HG02885 (cell line): ENCODE results near the gene PPIB.
"Not testable (repeated sequence)": the region's sequence is repeated elsewhere in the genome, so short reads cannot be mapped to it uniquely, and the experiment has no call there.

Experiments
- ATAC-seq: cut with Tn5 transposase; IDR thresholded peaks from one replicate; pipeline ENCODE4 v1.9.1; 2021; ENCODE audit warnings: mild to moderate bottlenecking; ENCODE audit not compliant: unreplicated experiment, poor library complexity

Gene PPIB

GRCh38 chr15:64143276-64143675 lies 19.5 kb downstream of the PPIB start:
- ATAC-seq, result no peak

- no peak for ATAC-seq
Measured at GRCh38 chr15:64141798-64142512, 20.9 kb downstream of the PPIB start.

DNA sequence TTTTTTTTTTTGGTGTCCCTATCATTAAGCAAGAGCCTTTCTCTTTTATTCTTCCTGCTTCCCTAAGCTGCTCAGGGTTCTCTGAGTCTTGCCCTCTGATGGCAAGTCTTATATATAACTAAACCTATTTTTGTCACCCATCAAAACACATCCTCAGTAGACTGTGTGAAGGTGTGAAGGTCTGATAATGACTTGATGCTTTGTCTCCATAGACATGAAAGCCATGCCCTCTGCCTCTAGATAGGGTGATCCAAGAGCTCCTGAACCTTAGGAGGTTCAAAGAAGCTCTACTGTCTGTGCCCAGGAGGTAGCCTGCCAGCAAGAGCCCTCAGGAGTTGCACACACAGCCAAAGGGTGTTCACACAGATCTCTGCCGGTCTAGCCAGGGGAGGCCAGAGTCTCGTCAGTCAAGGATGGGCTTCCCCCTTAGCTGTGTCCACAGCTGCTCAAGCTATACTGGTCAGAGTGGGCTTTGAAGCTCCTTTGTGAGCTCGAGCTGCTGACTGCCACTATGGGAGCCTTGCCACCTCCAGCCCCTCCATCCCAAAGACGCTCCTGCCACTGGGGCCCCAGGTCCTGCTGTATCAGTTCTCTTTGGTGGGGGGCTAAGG lies 24.4 kb downstream of the PPIB start:
- ATAC-seq, result no peak

DNA sequence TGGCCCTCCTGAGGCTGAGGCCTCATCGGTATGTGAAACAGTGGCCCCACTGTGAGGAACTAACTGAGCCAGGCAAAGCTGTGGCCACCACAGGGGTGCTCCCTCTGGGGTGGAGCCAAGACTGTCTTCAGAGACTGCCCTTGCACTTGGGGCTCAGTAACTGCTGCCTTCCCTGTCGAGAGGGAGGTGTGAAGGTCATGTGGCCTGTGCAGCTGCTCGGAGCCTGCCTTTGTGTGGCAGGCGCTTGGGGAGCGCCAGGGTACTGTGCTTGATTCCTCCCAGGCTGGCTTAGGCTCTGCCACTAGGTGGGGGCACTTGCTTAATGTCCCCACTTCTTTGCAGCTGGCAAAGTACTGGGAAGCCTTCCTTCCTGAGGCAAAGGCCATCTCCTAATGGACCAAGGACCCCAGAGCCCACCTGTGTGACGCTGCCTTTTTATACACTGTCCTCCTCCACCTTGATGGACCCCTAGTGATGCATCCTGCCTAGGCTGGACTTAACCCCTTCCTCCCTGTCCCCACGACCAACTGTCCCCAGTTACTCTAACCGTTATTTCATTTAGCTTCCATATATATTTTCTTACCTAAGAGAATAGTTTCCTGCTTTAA lies 25.5 kb downstream of the PPIB start:
- no peak for ATAC-seq

DNA sequence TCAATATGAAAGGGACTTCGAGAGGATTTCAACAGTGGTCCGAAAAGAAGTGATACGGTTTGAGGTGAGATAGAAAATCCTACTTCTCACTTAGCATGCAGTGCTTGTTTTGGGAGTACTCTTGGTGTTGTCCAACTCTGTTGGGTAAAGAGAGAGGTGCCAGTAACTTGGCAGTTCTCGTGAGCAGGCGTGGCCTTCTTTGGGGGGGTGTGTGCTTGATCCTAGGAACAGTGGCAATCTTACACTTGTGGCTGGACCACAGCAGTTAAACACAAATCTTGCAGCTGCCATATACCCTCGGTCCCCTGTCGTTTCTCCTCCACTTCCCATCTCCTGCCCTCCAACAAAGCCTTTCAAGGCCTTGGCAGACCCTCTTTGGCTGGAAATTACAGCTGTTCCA lies 26.5 kb downstream of the PPIB start:
- ATAC-seq, result no peak

GRCh38 chr15:64134345-64134829 lies 28.4 kb downstream of the PPIB start:
- ATAC-seq, result no peak

DNA sequence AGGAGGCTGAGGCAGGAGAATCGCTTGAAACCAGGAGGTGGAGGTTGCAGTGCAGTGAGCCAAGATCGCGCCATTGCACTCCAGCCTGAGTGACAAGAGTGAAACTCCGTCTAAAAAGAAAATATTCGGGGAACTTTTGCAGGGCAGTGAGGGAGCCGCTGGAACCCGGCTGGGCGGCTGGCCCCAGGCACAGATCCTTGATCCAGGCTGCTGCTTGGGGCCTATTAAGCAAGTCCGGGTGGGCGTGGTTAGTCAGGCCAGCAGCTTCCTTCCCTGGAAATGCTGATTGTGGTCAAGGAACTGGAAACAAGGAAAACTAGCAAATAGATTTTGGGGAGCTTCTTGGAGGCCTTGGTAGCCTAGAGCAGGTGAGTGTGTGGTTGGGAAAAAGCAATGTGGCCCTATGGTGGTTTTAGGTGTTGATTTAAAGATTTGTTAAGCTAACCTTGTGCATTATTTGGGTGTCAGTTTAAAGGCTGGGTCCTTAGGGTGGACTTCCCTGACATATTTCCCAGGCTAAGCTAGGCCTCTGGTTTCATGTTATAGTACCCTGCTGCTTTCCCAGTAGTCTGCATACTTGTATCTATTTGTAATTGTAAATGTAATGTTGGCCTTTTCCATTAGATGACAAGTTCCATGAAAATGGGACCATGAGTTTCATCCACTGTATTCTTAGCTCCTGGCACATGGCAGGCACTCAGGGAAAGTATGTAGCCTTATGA lies 29.0 kb downstream of the PPIB start:
- no peak for ATAC-seq

- no peak for ATAC-seq
Measured at GRCh38 chr15:64132217-64132616, 30.6 kb downstream of the PPIB start.

- ATAC-seq, result no peak
Measured at GRCh38 chr15:64131547-64131946, 31.3 kb downstream of the PPIB start.

DNA sequence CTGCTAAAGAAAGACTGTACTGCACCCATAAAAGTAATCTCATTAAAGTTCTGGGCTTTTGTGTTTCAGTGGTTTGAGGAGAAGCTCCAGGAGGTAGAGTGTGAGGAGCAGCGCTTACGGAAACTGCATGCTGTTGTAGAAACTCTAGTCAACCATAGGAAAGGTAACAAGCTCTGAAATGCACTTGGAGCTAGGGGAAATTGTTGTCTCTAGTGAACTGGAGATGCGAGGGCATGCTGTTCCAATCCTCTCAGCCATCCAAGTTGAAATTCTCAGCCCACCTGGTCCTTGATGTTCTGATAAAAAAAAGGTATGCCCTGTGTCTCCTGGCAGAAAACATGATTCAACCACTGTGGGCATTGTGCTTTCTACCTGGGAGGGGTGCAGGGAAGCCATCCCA lies 32.7 kb downstream of the PPIB start:
- no peak for ATAC-seq

GRCh38 chr15:64127521-64128270 lies 35.1 kb downstream of the PPIB start:
- no peak for ATAC-seq

GRCh38 chr15:64125978-64126377 lies 36.8 kb downstream of the PPIB start:
- ATAC-seq, result no peak

DNA sequence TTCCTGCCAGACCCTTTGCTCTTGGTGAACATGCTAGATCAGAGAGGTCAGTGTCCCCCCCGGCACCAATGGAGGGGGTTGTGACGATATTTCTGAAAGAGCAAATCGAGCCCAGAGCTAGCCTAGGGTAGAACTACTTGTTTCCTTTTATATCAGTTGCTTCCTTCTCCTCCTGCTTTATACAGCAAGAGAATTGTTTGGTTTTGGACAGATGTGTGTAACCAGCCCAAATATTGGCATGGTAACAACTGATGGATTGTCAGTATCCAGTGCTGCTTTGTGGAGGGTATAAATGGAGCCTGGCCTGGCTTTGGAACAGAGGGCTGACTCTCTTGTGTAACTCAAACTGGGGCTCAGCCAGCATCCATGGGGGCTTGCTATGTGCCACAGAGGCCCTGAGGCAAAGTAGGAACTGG lies 39.9 kb downstream of the PPIB start:
- ATAC-seq, result no peak

- no peak for ATAC-seq
Measured at GRCh38 chr15:64122444-64122843, 40.4 kb downstream of the PPIB start.

GRCh38 chr15:64121614-64122013 lies 41.2 kb downstream of the PPIB start:
- ATAC-seq, result no peak

DNA sequence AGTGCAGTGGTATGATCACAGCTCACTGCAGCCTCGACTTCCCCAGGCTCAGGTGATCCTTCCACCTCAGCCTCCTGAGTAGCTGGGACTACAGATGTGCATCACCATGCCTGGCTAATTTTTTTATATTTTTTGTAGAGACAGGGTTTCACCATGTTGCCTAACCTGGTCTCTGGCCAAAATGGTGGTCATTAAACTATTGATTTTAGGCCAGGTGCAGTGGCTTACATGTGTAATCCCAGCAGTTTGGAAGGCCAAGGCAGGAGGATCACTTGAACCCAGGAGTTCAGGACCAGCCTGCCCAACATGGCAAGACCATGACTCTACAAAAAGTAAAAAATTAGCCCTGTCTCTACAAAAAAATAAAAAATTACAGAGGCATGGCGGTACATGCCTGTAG lies 42.5 kb downstream of the PPIB start:
- not testable (repeated sequence) for ATAC-seq

DNA sequence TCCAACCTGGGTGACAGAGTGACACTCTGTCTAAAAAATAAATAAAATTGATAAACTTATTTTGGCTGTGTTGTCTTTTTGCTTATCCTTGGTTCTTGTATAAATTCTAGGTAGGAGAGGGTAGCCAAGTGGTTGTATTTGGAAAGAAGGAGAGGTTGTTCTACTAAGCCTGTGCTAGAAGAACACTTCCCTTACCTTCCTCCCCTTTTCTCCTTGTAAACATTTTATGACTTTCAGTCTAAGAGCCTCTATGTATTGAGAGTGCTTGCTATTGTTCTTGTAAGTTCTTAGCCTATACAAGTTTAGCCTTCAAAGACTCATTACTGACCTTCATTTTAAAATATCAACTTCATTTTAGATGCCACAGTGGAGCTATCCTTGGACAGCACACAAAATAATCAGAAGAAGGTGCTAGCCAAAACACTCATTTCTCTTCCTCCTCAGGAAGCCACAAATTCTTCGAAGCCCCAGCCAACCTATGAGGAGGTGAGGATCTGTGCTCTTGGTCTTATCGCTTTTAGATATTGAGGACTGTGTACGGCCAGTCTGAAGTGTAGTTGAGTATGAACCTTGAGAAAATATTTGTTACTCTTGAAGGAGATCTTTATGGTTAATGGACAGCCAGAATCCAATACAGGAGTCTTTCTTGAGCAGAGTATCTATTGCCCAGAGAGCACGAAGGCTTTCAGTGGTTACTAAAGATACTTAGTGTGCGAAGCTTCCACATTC lies 44.9 kb downstream of the PPIB start:
- ATAC-seq, result no peak

DNA sequence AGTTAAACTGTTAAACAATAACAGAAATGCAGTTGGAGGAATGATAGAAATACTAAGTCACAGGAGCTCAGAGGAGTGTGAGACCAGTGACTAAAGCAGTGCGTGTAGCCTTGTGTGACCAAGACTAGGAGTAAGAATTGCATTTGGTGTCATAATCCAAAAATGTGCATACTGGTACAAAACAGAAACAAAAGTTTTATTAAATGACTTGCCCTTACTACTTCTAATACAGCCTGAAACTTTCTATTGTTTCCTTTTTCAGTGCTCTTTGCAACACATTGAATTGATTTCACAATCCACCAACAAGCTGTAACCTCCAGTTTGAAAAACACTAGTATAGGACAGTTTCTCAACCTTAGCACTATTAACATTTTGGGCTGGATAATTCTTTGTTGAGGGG lies 49.9 kb downstream of the PPIB start:
- peak; percentile 42 for ATAC-seq

DNA sequence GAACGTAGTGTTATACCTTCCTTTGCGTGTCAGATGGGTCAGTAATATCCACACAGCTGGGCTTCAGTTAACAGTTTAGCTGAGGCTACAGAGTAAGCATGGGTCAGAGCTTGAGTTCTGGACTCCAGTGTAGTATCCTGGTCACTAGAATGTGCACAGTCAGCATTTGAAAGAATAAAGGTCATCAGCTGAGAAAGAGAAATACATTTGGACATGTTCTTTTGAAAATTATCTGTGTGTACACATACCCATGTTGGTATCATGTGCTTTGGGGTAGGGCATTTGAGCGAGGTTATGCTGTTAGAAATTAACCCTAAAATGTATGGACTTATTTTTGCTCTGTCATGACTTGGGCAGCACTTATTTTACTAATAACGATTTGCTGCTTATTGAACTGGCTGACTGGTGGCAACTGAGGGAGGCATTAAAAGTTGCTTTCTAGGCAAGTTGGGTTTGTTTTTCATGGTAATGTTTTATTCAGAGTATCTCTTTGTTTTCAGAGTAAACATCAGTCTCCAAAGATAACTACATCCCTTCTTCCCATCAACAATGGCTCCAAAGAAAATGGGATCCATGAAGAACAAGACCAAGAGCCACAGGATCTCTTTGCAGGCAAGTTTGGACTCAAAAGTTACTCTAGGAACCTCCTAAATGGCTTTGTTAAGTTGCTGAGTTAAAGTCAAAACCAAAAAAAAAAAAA lies 50.6 kb downstream of the PPIB start:
- ATAC-seq, result no peak
